NOMO-1 treated with dmso at 0.1 percent for 144 hours (cell line): ENCODE results near the gene ADAR.

Experiments used
- DNase-seq: peaks from one replicate; lab custom pipeline; 2025; ENCODE audit not compliant: unreplicated experiment; lab: John Stamatoyannopoulos, UW

ADAR gene

DNA sequence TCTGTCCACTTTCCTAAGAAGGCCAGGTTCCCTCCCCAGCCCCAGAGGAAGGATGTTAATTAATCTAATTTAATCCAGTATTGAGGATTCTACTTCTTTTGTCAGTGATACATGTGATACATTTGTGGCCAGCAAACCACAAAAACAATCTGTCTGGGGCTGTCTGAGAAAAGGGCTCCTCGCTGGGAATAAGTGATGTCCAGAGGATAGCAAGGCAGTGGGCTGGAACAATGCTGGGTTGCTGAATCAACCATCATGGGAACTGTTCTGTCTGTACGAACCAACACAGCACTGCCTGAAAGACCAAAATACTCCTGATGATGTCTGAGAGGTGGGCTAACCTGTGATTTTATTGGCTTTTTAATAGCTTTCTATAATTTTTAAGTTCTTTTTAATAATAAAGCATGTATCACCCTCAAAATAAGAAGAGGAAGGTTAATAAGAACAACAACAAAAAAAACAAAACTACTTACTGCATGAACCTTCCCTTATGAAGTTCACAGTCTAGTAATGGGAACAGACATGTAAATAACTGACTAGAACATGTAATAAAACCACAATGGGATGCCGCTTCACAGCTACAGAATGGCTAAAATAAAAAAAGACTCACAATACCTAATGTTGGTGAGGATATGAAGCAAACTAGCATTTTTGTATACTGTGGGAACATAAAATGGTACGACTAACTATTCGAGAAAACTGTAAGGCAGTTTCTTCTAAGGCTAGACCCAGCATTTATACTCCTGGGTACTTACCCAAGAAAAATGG lies 11.4 kb upstream of the ADAR start:
- no peak for DNase-seq

DNA sequence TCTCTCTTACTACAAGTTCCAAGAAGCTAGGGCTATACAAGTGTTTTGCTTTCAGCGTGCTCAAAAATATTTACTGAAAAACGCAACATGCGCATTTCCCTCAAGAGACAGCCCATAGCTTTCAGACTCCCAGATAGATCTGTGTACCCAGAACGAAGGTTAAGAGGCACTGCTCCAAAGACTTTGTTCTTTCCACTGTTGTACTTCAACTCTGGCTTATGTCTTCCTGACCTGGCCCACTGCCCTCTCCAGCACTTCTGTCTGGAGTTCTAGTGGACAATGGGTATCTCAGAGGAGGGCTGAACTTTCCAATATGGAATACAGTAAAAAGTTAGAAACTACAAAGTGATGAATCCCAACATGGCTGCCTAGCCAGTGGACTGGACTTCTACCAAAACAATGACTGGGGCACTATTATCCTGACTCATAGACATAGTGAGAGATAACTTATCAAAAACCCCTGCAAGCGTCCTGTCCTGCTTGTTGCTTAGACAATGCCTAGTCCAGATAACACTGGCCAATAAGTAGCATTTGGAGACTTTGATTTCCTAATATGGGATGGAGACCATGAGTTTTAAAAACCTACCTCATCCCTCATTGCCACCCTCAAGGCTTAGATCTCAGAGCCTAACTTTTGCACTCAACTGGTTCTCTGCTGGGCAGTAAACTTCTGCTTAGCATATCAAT lies 8.8 kb upstream of the ADAR start:
- DNase-seq, result no peak

DNA sequence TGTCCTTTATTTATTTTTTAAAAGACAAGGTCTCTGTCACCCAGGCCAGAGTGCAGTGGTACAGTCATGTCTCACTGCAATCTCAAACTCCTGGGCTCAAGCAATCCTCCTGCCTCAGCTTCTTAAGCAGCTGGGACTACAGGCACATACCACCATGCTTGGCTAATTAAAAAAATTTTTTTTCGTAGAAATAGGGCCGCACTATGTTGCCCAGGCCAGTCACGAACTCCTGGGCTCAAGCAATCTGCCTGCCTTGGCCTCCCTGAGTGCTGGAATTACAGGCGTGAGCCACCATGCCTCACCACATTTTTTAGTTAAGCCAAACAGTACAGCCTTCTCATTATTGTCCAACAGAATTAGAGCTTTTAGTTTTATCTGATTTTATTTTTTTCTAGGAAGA lies 7.4 kb upstream of the ADAR start:
- no peak for DNase-seq

DNA sequence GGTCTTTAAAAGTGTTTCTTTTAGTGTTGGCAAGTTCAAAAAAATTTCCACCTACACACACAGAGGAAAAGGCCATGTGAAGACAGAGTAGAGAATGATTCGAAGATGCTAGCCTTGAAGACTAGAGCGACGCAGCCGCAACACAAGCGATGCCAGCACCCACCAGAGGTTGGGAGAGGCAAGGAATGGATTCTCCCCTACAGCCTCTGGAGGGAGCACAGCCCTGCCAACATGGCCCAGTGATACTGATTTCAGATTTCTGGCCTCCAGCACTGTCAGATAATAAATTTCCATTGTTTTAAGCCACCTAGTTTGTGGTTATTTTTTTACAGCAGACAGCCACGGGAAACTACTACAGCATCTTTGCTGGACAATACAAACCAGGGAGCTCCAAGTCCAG lies 6.9 kb upstream of the ADAR start:
- no peak for DNase-seq

- DNase-seq, result no peak
Observed at GRCh38 chr1:154614247-154614646, 6.3 kb upstream of the ADAR start.

DNA sequence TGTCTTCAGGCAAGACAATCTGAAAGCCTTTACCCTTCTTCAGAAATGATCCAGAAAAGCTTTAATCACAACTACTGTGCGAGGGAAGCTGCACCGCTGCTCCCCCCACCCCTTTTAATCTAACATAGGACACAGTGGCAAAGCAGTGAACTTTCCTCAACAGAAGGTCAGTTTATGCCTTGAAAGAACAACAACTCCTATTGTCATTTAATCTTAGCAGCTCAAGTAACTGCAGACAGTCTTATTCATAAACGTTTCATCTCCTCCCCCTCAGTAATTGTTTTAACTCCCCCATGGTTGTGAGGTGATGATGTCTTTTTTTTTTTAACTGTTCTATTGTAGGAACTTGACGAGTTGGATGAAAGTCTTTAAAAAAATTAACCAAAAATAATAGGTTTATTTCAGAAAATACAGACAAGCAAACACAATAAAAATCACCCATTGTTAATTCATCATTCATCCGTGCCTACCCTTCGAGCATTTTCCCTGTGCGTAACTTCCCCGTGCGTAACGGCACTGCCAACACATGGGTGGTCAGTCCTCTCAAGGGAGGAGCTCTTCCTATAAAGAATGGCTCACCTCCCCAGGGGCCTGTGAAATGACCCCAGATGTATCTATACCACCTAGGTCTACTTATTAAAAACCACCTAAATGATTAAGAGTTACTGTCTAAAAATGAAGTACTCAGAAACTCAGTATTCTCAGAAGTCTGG lies 3.3 kb upstream of the ADAR start:
- no peak for DNase-seq

- no peak for DNase-seq
Observed at GRCh38 chr1:154609398-154610380, 1.7 kb upstream of the ADAR start.

DNA sequence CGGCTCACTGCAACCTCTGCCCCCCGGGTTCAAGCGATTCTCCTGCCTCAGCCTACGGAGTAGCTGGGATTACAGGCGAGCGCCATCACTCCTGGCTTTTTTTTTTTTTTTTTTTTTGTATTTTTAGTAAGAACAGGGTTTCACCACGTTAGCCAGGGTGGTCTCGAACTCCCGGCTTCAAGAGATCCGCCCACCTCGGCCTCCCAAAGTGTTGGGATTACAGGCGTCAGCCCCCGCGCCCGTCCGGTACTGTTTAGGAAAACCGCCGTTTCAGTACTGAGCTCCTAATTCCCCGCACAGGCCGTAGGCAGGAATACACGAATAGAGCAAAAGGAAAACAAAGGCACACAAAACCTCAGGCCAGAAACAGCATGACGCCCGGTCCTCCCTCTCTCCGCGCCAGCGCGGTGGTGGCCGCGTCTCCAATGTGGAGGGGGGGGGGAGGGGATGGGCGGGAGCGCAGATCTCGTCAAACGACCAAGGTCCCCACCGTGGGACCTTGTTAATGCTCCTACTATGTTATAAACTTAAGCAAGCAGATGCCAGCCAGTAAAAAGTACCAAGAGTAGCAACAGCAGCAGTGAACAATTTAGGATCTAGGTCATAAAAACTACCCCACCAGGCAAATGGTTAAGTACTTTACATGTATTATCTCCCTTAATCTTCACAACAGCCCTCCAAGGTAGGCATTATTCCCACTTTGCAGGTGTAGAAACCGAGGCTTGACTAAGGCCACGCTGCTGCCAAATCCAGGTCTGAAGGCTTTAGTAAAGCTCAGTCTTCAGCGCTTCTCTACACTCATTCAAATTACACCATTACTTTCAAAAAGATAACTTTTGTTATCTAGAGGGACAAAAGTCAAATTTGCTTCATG lies 648 bp upstream of the ADAR start:
- no peak for DNase-seq

DNA sequence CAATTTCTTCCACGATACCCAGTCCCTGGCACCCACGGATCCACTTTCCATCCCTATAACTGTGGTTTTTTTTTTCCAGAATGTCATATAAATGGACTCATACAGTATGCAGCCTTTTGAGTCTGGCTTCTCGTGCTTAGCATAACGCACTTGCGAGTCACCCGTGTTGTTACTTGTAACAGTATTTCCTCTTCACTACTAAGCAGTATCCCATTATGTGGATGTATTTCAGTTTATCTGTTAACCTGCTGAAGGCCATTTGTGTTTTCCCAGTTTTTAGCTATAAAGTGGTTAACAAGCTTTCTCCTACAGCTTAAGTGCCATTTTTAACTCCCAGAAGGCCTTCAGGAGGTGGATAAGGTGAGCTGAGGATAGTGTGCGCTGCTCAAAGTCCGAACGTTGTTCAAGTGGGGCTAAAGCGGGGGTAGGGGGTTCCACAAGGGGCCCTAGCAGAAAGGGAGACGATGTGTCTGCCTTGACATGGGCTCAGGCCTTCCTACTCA lies 829 bp downstream of the ADAR start:
- no peak for DNase-seq

- DNase-seq, result no peak
Observed at GRCh38 chr1:154605534-154605933, 2.5 kb downstream of the ADAR start.

DNA sequence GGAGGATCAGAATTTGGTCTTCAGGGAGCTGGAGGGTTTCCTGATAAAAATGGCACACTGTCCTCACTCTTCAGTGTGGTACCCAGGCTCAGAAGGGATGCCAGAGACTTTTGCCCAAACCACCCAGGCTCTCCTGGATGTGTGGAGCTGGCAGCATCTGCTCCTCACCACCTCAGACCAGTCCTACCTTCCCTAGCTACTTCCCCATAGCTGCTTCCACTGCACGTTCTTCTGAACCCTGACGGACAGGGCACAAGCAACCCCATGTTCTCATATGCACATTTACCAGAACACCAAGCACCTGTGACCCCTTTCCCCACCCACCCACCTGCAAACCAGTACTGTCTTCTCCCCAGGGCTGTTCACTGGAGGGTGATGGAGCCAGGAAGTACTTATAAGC lies 4.7 kb downstream of the ADAR start:
- no peak for DNase-seq

GRCh38 chr1:154599658-154600057 lies 8.3 kb downstream of the ADAR start:
- DNase-seq, result no peak

DNA sequence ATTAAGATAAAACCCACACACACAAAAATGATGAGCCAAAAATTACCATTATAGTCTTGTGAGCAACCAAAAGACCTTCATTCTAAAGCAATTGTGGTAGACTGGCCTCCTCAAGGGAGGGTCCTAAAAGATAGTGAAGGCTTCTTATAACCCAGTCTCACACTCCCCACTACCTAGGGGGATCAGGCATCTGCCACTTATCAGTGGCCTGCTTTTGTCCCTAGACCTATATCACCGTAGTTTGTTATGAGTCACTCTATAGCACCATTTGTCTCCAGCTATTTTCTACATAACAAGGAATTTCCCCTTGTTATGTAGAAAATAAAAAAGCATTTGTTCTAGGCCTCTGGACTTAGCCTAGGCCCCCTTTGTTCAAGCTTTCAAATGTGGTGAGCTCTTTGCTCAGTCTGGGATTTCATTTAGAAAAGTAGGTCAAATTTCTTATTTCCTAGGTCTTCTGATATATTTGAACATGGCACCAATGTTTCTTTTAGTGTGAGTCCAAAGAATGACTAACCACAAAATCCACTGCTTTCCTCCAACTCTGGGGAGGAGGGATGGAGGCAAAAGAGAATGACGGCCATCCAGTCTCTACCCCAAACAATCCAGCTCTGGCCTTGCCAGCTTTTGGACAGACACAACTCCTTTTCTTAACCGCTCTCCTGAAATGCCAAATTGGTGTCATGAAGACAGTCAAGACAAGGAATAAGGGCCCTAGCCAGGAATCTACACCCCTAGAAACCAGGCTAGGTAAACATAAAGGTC lies 8.9 kb downstream of the ADAR start:
- no peak for DNase-seq

DNA sequence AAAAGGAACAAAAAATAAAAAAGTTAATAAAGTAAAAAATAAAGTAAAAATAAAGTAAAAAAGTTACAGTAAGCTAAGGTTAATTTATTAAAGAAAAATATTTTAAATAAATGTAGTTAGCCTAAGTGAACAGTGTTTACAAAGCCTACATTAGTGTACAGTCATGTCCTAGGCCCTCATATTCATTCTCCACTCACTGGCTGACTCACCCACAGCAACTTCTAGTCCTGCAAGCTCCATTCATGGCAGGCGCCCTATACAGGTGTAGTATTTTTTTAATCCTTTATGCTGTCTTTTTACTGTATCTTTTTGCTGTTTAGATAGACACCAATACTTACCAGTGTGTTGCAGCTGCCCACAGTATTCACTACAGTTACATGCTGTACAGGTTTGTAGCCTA lies 12.4 kb downstream of the ADAR start:
- no peak for DNase-seq

DNA sequence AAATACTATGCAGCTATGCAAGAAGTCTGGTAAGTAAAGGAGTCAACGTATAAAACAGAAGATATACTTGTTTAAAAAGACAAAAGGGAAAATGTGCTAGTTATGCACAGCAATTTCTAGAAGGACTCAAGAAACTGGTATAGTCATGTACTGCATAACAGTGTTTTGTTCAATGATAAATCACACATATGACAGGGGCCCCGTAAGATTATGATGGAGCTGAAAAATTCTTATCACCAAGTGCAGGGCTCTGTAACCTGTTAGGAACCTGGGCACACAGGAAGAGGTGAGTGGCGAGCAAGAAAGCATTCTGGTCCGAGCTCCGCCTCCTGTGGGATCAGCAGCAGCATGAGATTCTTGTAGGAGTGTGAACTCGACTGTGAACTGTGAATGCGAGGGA lies 13.2 kb downstream of the ADAR start:
- no peak for DNase-seq

- DNase-seq, result no peak
Observed at GRCh38 chr1:154593390-154593789, 14.6 kb downstream of the ADAR start.

DNA sequence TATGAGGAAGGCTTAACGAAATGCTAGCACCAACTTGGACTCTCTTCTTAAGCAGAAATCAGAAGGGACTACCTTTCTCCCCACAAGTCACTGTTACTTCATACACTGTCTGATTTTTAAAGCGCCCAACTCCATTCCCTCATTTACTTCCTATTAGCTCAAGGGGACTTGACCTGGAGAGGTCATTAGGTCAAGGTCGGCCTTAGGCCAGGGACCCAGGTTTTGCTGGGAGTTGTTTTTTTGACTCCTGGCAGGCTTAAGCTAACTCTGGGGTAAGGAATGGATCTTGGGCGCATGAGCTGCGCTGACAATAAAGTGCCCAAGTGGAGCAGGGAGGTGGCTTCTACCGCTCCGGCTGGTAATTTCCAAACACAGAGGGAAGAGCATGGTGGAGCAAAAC lies 16.8 kb downstream of the ADAR start:
- DNase-seq, result no peak

GRCh38 chr1:154590756-154591155 lies 17.2 kb downstream of the ADAR start:
- no peak for DNase-seq

- DNase-seq, result no peak
Observed at GRCh38 chr1:154589780-154590179, 18.2 kb downstream of the ADAR start.
